K562 (cell line): ENCODE results near the gene MAP2K7. TPM values are rescaled to one million over a fixed set of nuclear protein-coding genes. Genes with fewer than 3 reads are reported as not detected.

Source experiments
- ATAC-seq: fragments of 200-7000 bp; cut with Tn5 transposase; 3 replicates; pipeline ENCODE4 v1.9.1; 2020; ENCODE audit warnings: moderate library complexity
- BruUV-seq: library from RNA; stranded (reverse); fragments of 400-500 nt; replicated peaks from 2 replicates; lab custom pipeline; 2021; lab: Mats Ljungman, UMichigan
- CTCF ChIA-PET: fragments of 300-600 bp; formaldehyde crosslinking; extraction: SDS; loops from one replicate; lab custom pipeline; 2021; ENCODE audit warnings: low intra/inter-chr PET ratio; lab: Yijun Ruan, JAX
- POLR2A ChIA-PET: fragments of 300-600, 350-650 bp; sonication (Branson Sonifier 250); formaldehyde crosslinking; extraction: SDS; loops from one replicate; lab custom pipeline; 2021; ENCODE audit warnings: antibody characterized with exemption, inconsistent platforms; lab: Yijun Ruan, JAX
- DNase-seq, 4 experiments: peaks; one replicate each; pipeline versions ENCODE4 v3.0.0 to v3.0.0-alpha.2; 2011 to 2018; ENCODE audit warnings: low spot score in 3 of 4, mixed read lengths in 3 of 4; ENCODE audit errors: extremely low read depth in 1 of 4
- FAIRE-seq: peaks from 2 replicates; lab custom pipeline; 2011; peaks lifted over from hg19 to GRCh38; lab: Jason Lieb, UNC
- H2AFZ ChIP-seq: 2 replicates; pipeline ENCODE4 v1.6.0; 2011; ENCODE audit warnings: low read depth, low read length, control low read depth, inconsistent platforms
- H3K27ac ChIP-seq: fragments of 200-600 bp; 3 replicates; pipeline ENCODE4 v1.8.0; 2011; ENCODE audit warnings: low read depth, mild to moderate bottlenecking, control low read depth, inconsistent platforms, low read length, moderate library complexity, mixed read lengths; ENCODE audit errors: extremely low read depth
- H3K27me3 ChIP-seq, 2 experiments: fragments of 300-600 bp in 1 of 2; 2 replicates in 1 of 2; 3 replicates in 1 of 2; pipeline versions ENCODE4 v1.6.0 to v1.8.0; 2011; ENCODE audit warnings: inconsistent platforms in 2 of 2, low read length in 2 of 2, mild to moderate bottlenecking in 1 of 2, mixed read lengths in 1 of 2, moderate library complexity in 1 of 2; ENCODE audit not compliant: control insufficient read depth in 2 of 2, insufficient read depth in 2 of 2
- H3K36me3 ChIP-seq: fragments of 300-600 bp; 3 replicates; pipeline ENCODE4 v1.8.0; 2011; ENCODE audit warnings: mild to moderate bottlenecking, low read length, inconsistent platforms; ENCODE audit not compliant: control insufficient read depth, insufficient read depth
- H3K4me1 ChIP-seq, 2 experiments: fragments of 200-600 bp in 1 of 2; replicated peaks in 1 of 2; 2 replicates in 1 of 2; 3 replicates in 1 of 2; pipeline versions ENCODE4 v1.5.1 to v1.8.0; 2011; ENCODE audit warnings: inconsistent platforms in 2 of 2, low read length in 2 of 2, mild to moderate bottlenecking in 1 of 2, mixed read lengths in 1 of 2, moderate library complexity in 1 of 2; ENCODE audit not compliant: control insufficient read depth in 2 of 2, insufficient read depth in 2 of 2
- H3K4me2 ChIP-seq: 2 replicates; pipeline ENCODE4 v1.6.1; 2011; ENCODE audit warnings: low read length, control low read depth, inconsistent platforms, mixed read lengths; ENCODE audit not compliant: insufficient read depth
- H3K4me3 ChIP-seq: fragments of 200-600 bp; sonication (generic), shearing (Covaris generic); 2 replicates; pipeline ENCODE4 v1.5.1; 2016; ENCODE audit warnings: control low read depth, inconsistent platforms
- H3K79me2 ChIP-seq: fragments of 200-600 bp; 3 replicates; pipeline ENCODE4 v1.8.0; 2011; ENCODE audit warnings: low read length, inconsistent platforms; ENCODE audit not compliant: control insufficient read depth, insufficient read depth
- H3K9ac ChIP-seq, 2 experiments: 2 replicates each; pipeline versions ENCODE4 v1.6.0 to v1.6.1; 2011; ENCODE audit warnings: low read depth in 2 of 2, low read length in 2 of 2, control low read depth in 1 of 2, inconsistent platforms in 1 of 2, mild to moderate bottlenecking in 1 of 2, mixed read lengths in 1 of 2; ENCODE audit not compliant: insufficient read depth in 1 of 2
- H3K9me1 ChIP-seq: one replicate; pipeline ENCODE4 v1.6.0; 2011; ENCODE audit warnings: inconsistent platforms, mild to moderate bottlenecking, low read length, moderate library complexity; ENCODE audit not compliant: control insufficient read depth, insufficient read depth
- H3K9me3 ChIP-seq: replicated peaks from 2 replicates; pipeline ENCODE4 v1.5.1; 2011; ENCODE audit warnings: low read depth, low read length, inconsistent platforms; ENCODE audit not compliant: control insufficient read depth, insufficient read depth
- H4K20me1 ChIP-seq: replicated peaks from 2 replicates; pipeline ENCODE4 v1.6.1; 2011; ENCODE audit warnings: low read length, inconsistent platforms, mixed read lengths; ENCODE audit not compliant: control insufficient read depth, insufficient read depth
- BCL6 ChIP-seq: fragments of 250-450 bp; sonication (Bioruptor Pico); IDR thresholded peaks from 2 replicates; pipeline ENCODE4 v1.4.0; 2020
- CBFA2T3 ChIP-seq: fragments of 450-650 bp; IDR thresholded peaks from 2 replicates; pipeline ENCODE4 v1.6.1; 2017
- ERF ChIP-seq: fragments of 450-650 bp; formaldehyde crosslinking; IDR thresholded peaks from 2 replicates; pipeline ENCODE4 v1.4.0; 2020; ENCODE audit warnings: mild to moderate bottlenecking, mixed read lengths
- ETV1 ChIP-seq: fragments of 450-650 bp; conservative IDR thresholded peaks from 2 replicates; pipeline ENCODE4 v1.6.1; 2016; ENCODE audit warnings: missing genetic modification characterization, control low read depth, low read depth, missing compliant biosample characterization
- FOXA1 ChIP-seq: fragments of 450-650 bp; IDR thresholded peaks from 2 replicates; pipeline ENCODE4 v1.6.1; 2016; ENCODE audit warnings: mild to moderate bottlenecking, borderline replicate concordance
- HIVEP1 ChIP-seq: fragments of 250-450 bp; sonication (Bioruptor Pico); IDR thresholded peaks from 2 replicates; pipeline ENCODE4 v1.4.0; 2020; ENCODE audit warnings: mild to moderate bottlenecking
- ID3 ChIP-seq, 2 experiments: fragments of 250-450 bp in 1 of 2; fragments of 450-650 bp in 1 of 2; sonication (Bioruptor Pico) in 1 of 2; IDR thresholded peaks; 2 replicates each; pipeline versions ENCODE4 v1.6.1 to v1.8.0; 2016 to 2021; ENCODE audit warnings: mild to moderate bottlenecking in 2 of 2, moderate library complexity in 2 of 2, missing compliant biosample characterization in 1 of 2, missing genetic modification characterization in 1 of 2
- LEF1 ChIP-seq: fragments of 450-650 bp; IDR thresholded peaks from 2 replicates; pipeline ENCODE4 v1.6.1; 2016; ENCODE audit warnings: mild to moderate bottlenecking
- MIER1 ChIP-seq: fragments of 450-650 bp; IDR thresholded peaks from 2 replicates; pipeline ENCODE4 v1.6.1; 2016; ENCODE audit warnings: antibody characterized with exemption, mild to moderate bottlenecking, low read depth
- NRF1 ChIP-seq, 2 experiments: fragments of 450-650 bp; IDR thresholded peaks in 1 of 2; conservative IDR thresholded peaks in 1 of 2; 2 replicates each; pipeline ENCODE4 v1.6.1; 2014; ENCODE audit warnings: mild to moderate bottlenecking in 2 of 2
- PHF21A ChIP-seq: fragments of 450-650 bp; IDR thresholded peaks from 2 replicates; pipeline ENCODE4 v1.6.1; 2017; ENCODE audit warnings: low read depth, borderline replicate concordance
- POLR2G ChIP-seq: fragments of 200-400 bp; formaldehyde crosslinking; IDR thresholded peaks from 2 replicates; pipeline ENCODE4 v1.6.1; 2017; ENCODE audit warnings: low read depth, mild to moderate bottlenecking, antibody characterized with exemption, low read length, moderate library complexity
- SMARCE1 ChIP-seq: fragments of 450-650 bp; IDR thresholded peaks from 2 replicates; pipeline ENCODE4 v1.7.1; 2016; ENCODE audit warnings: mild to moderate bottlenecking
- SUPT5H ChIP-seq: fragments of 450-650 bp; IDR thresholded peaks from 2 replicates; pipeline ENCODE4 v1.6.1; 2016
- TFAP4 ChIP-seq: sonication (generic); formaldehyde crosslinking; IDR thresholded peaks from 2 replicates; pipeline ENCODE4 v1.8.0; 2022; ENCODE audit warnings: missing genetic modification reagents, mild to moderate bottlenecking, moderate library complexity, borderline replicate concordance
- ZKSCAN8 ChIP-seq: fragments of 200-800 bp; sonication (Bioruptor generic); IDR thresholded peaks from 2 replicates; pipeline ENCODE4 v1.6.1; 2016; ENCODE audit warnings: missing genetic modification characterization, missing compliant biosample characterization
- ZNF212 ChIP-seq: fragments of 450-650 bp; formaldehyde crosslinking; IDR thresholded peaks from 2 replicates; pipeline ENCODE4 v1.4.0; 2020; ENCODE audit warnings: mild to moderate bottlenecking
- ZNF766 ChIP-seq: fragments of 200-800 bp; sonication (Bioruptor generic); conservative IDR thresholded peaks from 2 replicates; pipeline ENCODE4 v1.6.1; 2016; ENCODE audit warnings: missing genetic modification characterization, missing compliant biosample characterization
- WGBS: fragments of 100-300 bp; shearing (Covaris generic); methylation state at CpG from one replicate; pipeline ENCODE4 v1.1.6; 2016; ENCODE audit warnings: low coverage, mixed read lengths; ENCODE audit not compliant: insufficient coverage; ENCODE audit errors: missing lambda C conversion rate; 5-methylcytosine and 5-hydroxymethylcytosine counted together
- in situ Hi-C: fragments of 300-500 bp; cut with MboI; formaldehyde crosslinking; loops from 4 replicates; pipeline ENCODE4 v1.15.0; 2018; ENCODE audit warnings: inconsistent platforms, mixed read lengths
- intact Hi-C: fragments of 100-400 bp; cut with micrococcal nuclease; formaldehyde crosslinking; loops from 2 replicates; pipeline ENCODE4 v1.14.2; 2022
- polyA plus RNA-seq, 8 experiments: library from polyadenylated mRNA; depleted of rRNA in 4 of 8; stranded (reverse) in 5 of 8; unstranded in 3 of 8; fragments of >200 nt; fragmentation: Nextera tagmentation in 2 of 8; fragmentation: Illumina TruSeq in 1 of 8; extraction: Ambion mirVana in 2 of 8; extraction: Trizol in 1 of 8; gene quantifications; 2 replicates each; pipeline versions ENCODE4 v1.2.1 to v1.2.3, GENCODE V29; 2011 to 2014; ENCODE audit warnings: inconsistent platforms in 1 of 8, missing spikeins in 1 of 8
- total RNA-seq, 7 experiments: library from RNA; depleted of rRNA in 6 of 7; stranded (reverse); fragments of >200 nt in 6 of 7; fragmentation: Illumina TruSeq in 2 of 7; extraction: Trizol in 2 of 7; gene quantifications; 2 replicates each; pipeline versions ENCODE4 v1.2.1 to v1.2.3, GENCODE V29; 2011 to 2021; ENCODE audit warnings: low replicate concordance in 1 of 7
- TF ChIP-seq, protein P1 (sequence below), 2 experiments: IDR thresholded peaks; 2 replicates each; pipeline ENCODE4 v1.6.1; 2012; ENCODE audit warnings: improper control_type of control experiment in 2 of 2, low read depth in 2 of 2, low read length in 2 of 2, borderline replicate concordance in 1 of 2

Gene MAP2K7
- total and polyA plus RNA-seq, 9 of the 15 experiments (the other 6 are each of a cell fraction or from before 2014, with no cell fraction given): 0.51 to 45.8 (median 14.1) TPM

DNA sequence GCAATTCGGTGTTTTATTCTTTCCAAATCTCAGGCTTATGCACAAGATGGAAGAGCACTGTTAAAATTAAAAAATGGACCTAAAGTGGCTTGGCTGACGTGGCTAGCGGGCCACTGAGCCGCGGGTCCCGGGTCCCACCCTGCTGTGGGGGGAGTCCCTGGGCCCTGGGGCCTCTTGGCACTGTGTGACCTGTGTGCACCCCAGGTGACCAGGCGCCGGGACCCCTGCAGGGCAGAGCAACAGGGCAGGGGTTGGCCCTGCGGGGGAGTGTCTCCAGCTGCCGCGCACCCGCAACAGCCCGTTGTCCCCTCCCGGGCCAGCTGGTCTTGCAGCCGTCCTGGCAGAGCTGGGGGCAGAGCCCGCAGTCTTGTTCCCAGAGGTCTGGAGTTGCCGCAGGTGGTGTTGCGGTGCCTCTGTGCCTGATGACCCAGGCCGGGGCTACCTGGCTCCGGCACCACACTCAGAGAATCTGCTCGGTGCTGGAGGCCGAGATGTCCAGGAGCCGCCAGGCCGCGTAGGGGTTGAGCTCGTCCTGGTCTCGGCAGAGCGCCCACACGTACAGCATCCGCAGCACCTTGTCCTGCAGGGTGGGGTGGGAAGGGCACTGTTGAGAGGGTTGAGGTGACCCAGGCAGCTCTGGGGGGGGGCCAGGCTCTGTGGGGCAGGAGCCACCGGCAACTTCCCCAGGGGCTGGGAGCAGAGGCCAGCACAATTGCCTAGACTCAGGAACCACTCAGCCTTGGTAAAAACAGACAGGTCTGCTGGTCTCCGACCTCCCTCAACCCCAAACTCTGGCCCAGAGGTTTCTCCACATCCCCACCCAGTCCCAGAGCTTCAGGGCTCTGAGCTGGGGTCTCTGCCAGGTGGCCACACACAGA is 23.3 kb downstream of the MAP2K7 start:
- H2AFZ ChIP-seq: no peak overlapping the region
- H3K27me3 ChIP-seq: no peaks in the 10 kb centered on the region
- H3K9ac ChIP-seq: peak overlapping the region in 1 of 2 experiments; percentile 88; a peak in 2 of 4 replicates
- no peak overlapping the region; the same call in 2 of the 3 replicates for H3K27ac ChIP-seq
- intact Hi-C loops (no loop called here), in situ Hi-C loops (no loop called here)
- H3K9me3 ChIP-seq: no peaks in the 10 kb centered on the region
- no peaks in the 10 kb centered on the region; the same call in 2 of the 3 replicates for H3K79me2 ChIP-seq
- H4K20me1 ChIP-seq: peaks cover 25% of the 10 kb centered on the region
- H3K4me3 ChIP-seq: no peak overlapping the region
- FAIRE-seq (no peak), DNase-seq (no peak), ATAC-seq (no peak)
- ChIA-PET CTCF (no interaction called here), POLR2A (interaction anchor here (0.6 to 2.7 kb wide), 6 partner anchors 9 to 835 kb away, joined by 3 to 17 read pairs (median 4); partner anchors contain the start of genes NDUFA7, RPS28 and TIMM44)
- H3K36me3 ChIP-seq: peaks cover 53% of the 10 kb centered on the region; the same call in 2 of the 3 replicates
- WGBS: 45% methylated on average over 18 of the region's 32 CpGs
- TSS peak; percentile 28 for BruUV-seq
- no peaks in the 10 kb centered on the region for H3K9me1 ChIP-seq
- peak overlapping the region; percentile 78; the same call in 1 of the 2 replicates for H3K4me2 ChIP-seq
- peaks cover 11 to 85% of the 10 kb centered on the region in 2 experiments for H3K4me1 ChIP-seq
- TF ChIP-seq LEF1 (0 out of 2 replicates have a peak, but pooled peaks have one; percentile 8), ZNF766 (CRISPR knock-in tag) (no peak), PHF21A (no peak), HIVEP1 (CRISPR knock-in tag) (no peak), ID3 (CRISPR knock-in tag; IDR thresholded peaks at IDR 0.05) (no peak), ID3 (tag; IDR thresholded peaks at IDR 0.05) (no peak), TFAP4 (CRISPR knock-in tag) (peak; percentile 78; the same call in 1 of the 2 replicates), ERF (CRISPR knock-in tag) (no peak), SUPT5H (0 out of 2 replicates have a peak, but pooled peaks have one; percentile 74), NRF1 (conservative IDR thresholded peaks at IDR 0.05 in 1 of 2, IDR thresholded peaks at IDR 0.05 in 1 of 2) (no peak), BCL6 (CRISPR knock-in tag) (no peak), ZNF212 (CRISPR knock-in tag) (no peak), POLR2G (peak; percentile 62), ETV1 (tag) (no peak), SMARCE1 (no peak), ZKSCAN8 (no peak), MIER1 (no peak), FOXA1 (no peak), CBFA2T3 (no peak)
- TF ChIP-seq, protein P1, sequence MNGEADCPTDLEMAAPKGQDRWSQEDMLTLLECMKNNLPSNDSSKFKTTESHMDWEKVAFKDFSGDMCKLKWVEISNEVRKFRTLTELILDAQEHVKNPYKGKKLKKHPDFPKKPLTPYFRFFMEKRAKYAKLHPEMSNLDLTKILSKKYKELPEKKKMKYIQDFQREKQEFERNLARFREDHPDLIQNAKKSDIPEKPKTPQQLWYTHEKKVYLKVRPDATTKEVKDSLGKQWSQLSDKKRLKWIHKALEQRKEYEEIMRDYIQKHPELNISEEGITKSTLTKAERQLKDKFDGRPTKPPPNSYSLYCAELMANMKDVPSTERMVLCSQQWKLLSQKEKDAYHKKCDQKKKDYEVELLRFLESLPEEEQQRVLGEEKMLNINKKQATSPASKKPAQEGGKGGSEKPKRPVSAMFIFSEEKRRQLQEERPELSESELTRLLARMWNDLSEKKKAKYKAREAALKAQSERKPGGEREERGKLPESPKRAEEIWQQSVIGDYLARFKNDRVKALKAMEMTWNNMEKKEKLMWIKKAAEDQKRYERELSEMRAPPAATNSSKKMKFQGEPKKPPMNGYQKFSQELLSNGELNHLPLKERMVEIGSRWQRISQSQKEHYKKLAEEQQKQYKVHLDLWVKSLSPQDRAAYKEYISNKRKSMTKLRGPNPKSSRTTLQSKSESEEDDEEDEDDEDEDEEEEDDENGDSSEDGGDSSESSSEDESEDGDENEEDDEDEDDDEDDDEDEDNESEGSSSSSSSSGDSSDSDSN (IDR thresholded peaks at IDR 0.05; ENCODE audit: borderline replicate concordance in 1 of 2, low read depth in 2 of 2, low read length in 2 of 2): no peak
